Sigmoid colon (tissue), 4 donors: Measurements from ENCODE around the gene GPR26.

ENCODE experiments used
- POLR2A ChIP-seq, 2 donors: fragments of 450-650 bp; IDR thresholded peaks; one replicate each; pipeline ENCODE4 v1.6.1; 2016; ENCODE audit warnings: antibody characterized with exemption in 2 of 2, mild to moderate bottlenecking in 2 of 2, moderate library complexity in 2 of 2
- POLR2AphosphoS5 ChIP-seq, 4 donors: sonication (generic); formaldehyde crosslinking; IDR thresholded peaks; one replicate each; pipeline ENCODE4 v1.6.1; 2017; ENCODE audit warnings: antibody characterized with exemption in 4 of 4
- TF ChIP-seq, protein P1 (sequence below), 4 experiments: fragments of 450-650 bp in 3 of 4; fragments of 200-600 bp in 1 of 4; IDR thresholded peaks; one replicate each; pipeline ENCODE4 v1.5.1; 2016 to 2019; ENCODE audit warnings: antibody characterized with exemption in 4 of 4, mild to moderate bottlenecking in 3 of 4, moderate library complexity in 2 of 4

DNA sequence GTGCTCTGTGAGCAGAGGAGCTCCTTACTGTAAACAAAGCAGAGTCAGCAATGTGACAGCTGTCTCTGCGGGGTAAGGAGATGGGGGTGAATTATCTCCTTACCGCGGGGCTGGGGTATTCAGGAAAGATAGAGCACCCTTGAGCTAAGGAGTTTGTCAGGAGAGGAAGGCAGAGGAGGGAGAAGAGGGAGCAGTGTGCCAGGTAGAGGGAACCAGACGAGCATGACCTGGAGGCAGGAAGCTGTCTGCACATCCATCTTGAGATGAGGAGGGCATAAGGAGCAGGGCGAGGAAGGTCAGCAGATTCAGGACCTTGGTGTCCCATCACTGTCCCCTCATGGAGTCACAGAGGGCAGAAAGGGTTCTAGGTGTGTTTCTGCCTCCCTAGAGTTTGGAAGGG, 32.5 kb upstream of the GPR26 start:
- TF ChIP-seq POLR2A (IDR thresholded peaks at IDR 0.05) (no peak), POLR2AphosphoS5 (IDR thresholded peaks at IDR 0.05) (no peak)
- TF ChIP-seq, protein P1, sequence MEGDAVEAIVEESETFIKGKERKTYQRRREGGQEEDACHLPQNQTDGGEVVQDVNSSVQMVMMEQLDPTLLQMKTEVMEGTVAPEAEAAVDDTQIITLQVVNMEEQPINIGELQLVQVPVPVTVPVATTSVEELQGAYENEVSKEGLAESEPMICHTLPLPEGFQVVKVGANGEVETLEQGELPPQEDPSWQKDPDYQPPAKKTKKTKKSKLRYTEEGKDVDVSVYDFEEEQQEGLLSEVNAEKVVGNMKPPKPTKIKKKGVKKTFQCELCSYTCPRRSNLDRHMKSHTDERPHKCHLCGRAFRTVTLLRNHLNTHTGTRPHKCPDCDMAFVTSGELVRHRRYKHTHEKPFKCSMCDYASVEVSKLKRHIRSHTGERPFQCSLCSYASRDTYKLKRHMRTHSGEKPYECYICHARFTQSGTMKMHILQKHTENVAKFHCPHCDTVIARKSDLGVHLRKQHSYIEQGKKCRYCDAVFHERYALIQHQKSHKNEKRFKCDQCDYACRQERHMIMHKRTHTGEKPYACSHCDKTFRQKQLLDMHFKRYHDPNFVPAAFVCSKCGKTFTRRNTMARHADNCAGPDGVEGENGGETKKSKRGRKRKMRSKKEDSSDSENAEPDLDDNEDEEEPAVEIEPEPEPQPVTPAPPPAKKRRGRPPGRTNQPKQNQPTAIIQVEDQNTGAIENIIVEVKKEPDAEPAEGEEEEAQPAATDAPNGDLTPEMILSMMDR (IDR thresholded peaks at IDR 0.05), result no peak
